SK-N-MC (cell line): ENCODE measurements around the gene KCNK13.

Source experiments
- DNase-seq: peaks from one replicate; pipeline ENCODE4 v3.0.0-alpha.2; 2011; ENCODE audit warnings: low read depth, low spot score
- H3K27ac ChIP-seq: fragments of 200-600 bp; sonication (generic); 2 replicates; pipeline ENCODE4 v1.5.1; 2016; ENCODE audit warnings: mixed run types
- H3K36me3 ChIP-seq: fragments of 200-600 bp; sonication (generic); 2 replicates; pipeline ENCODE4 v1.6.1; 2017; ENCODE audit warnings: antibody characterized with exemption, low read length, mixed read lengths; ENCODE audit not compliant: insufficient read depth
- H3K4me3 ChIP-seq: fragments of 200-600 bp; sonication (generic); 2 replicates; pipeline ENCODE4 v1.5.1; 2016
- H3K9ac ChIP-seq: fragments of 200-600 bp; sonication (generic); 2 replicates; pipeline ENCODE4 v1.8.0; 2017; ENCODE audit warnings: mixed run types, mixed read lengths; ENCODE audit not compliant: insufficient read length
- H3K9me3 ChIP-seq: fragments of 200-600 bp; sonication (generic); 2 replicates; pipeline ENCODE4 v1.6.1; 2017; ENCODE audit warnings: low read depth, mild to moderate bottlenecking, antibody characterized with exemption, low read length, moderate library complexity, mixed read lengths
- EZH2 ChIP-seq: fragments of 200-600 bp; sonication (generic); IDR thresholded peaks from one replicate; pipeline ENCODE4 v1.6.1; 2017; ENCODE audit warnings: antibody characterized with exemption
- FOXP2 ChIP-seq: optimal IDR thresholded peaks from 2 replicates; pipeline ENCODE3; 2011; ENCODE audit warnings: mild to moderate bottlenecking, moderate library complexity; ENCODE audit not compliant: insufficient read depth; ENCODE audit errors: extremely low read length, control extremely low read depth
- POLR2AphosphoS5 ChIP-seq: IDR thresholded peaks from 2 replicates; pipeline ENCODE4 v1.6.1; 2012; ENCODE audit warnings: mild to moderate bottlenecking, low read depth, low read length, borderline replicate concordance

KCNK13 gene

DNA sequence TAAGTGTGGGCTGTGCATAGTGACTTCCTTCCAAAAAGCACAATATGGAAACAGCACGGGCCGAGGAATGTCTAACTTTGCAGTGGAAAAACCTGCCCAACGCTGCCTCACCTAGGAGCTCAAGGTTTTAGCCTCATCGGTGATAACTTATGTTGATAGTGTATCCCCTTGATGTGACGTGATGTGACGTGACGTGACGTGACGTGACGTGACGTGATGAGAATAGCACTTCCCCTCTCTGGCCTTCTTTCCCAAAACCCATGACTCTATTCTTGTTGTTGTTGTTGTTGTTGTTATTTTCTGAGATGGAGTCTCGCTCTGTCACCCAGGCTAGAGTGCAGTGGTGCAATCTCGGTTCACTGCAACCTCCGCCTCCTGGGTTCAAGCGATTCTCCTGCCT, 64.5 kb downstream of the KCNK13 start:
- Histone ChIP-seq H3K9ac (no peak overlapping the region), H3K27ac (no peak overlapping the region), H3K4me3 (no peak overlapping the region), H3K36me3 (no peaks in the 10 kb centered on the region), H3K9me3 (no peaks in the 10 kb centered on the region)
- no peak for TF ChIP-seq FOXP2
- TF ChIP-seq EZH2 = no peak
- TF ChIP-seq POLR2AphosphoS5 = no peak
- no peak for DNase-seq

GRCh38 chr14:90132821-90133570, 71.2 kb downstream of the KCNK13 start:
- Histone ChIP-seq H3K27ac (no peak overlapping the region), H3K4me3 (no peak overlapping the region), H3K9me3 (no peaks in the 10 kb centered on the region), H3K36me3 (no peaks in the 10 kb centered on the region), H3K9ac (no peak overlapping the region)
- DNase-seq = no peak
- TF ChIP-seq POLR2AphosphoS5 (no peak), EZH2 (no peak)

- Histone ChIP-seq H3K36me3 (no peaks in the 10 kb centered on the region), H3K9ac (no peak overlapping the region), H3K27ac (no peak overlapping the region), H3K4me3 (no peak overlapping the region), H3K9me3 (no peaks in the 10 kb centered on the region)
- TF ChIP-seq EZH2 (no peak), POLR2AphosphoS5 (no peak), FOXP2 (no peak)
- no peak for DNase-seq
These were observed 75.1 kb downstream of the KCNK13 start for GRCh38 chr14:90136904-90137303.

DNA sequence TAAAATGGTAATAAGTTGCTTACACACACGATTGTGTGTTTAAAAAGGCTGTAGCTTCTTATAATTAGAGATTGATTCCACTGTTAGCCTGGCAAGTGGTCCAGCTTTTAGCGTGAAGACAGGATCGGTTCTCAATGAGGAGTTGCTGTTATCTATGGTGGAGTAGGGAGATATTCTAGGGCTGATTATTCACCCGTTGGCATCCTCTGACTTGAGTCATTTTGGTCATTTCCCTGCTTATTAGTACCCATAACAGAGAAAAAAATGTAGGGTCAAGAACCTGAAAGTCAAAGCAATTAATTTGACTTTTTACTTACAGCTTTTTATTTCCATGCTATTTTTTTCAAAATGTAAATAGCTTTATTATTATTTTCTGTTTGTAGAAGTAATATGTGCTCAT, 76.0 kb downstream of the KCNK13 start:
- no peak for DNase-seq
- Histone ChIP-seq H3K9ac (no peak overlapping the region), H3K27ac (no peak overlapping the region), H3K4me3 (no peak overlapping the region), H3K9me3 (no peaks in the 10 kb centered on the region), H3K36me3 (no peaks in the 10 kb centered on the region)
- TF ChIP-seq FOXP2 = no peak
- TF ChIP-seq EZH2 = no peak
- TF ChIP-seq POLR2AphosphoS5 = no peak

DNA sequence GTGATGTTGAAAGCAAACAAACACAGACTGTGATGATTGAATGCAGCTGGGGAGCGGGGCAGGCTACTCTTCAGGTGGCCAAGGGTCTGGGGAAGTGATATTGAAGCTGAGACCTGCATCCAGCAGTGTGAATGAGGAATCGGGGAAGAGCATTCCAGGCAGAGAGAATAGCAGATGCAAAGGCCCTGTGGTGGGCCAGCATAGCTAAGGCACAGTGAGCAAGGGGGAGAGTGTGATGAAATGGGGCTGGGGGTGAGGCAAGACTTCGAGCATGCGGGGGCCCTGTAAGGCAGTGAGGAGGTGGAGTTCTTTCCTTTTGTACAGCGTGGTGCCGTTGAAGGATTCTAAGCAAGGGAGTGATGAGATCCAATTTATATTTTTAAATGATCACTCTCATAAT, 77.4 kb downstream of the KCNK13 start:
- H3K4me3 ChIP-seq = no peak overlapping the region
- no peak overlapping the region for H3K9ac ChIP-seq
- no peaks in the 10 kb centered on the region for H3K36me3 ChIP-seq
- H3K27ac ChIP-seq = no peak overlapping the region
- H3K9me3 ChIP-seq = no peaks in the 10 kb centered on the region
- TF ChIP-seq POLR2AphosphoS5 (no peak), FOXP2 (no peak), EZH2 (no peak)
- DNase-seq = no peak

GRCh38 chr14:90140298-90140955, 78.6 kb downstream of the KCNK13 start:
- no peak overlapping the region for H3K9ac ChIP-seq
- H3K9me3 ChIP-seq = no peaks in the 10 kb centered on the region
- H3K36me3 ChIP-seq = no peaks in the 10 kb centered on the region
- TF ChIP-seq EZH2 (no peak), POLR2AphosphoS5 (no peak), FOXP2 (no peak)
- no peak overlapping the region for H3K4me3 ChIP-seq
- H3K27ac ChIP-seq = no peak overlapping the region
- no peak for DNase-seq

DNA sequence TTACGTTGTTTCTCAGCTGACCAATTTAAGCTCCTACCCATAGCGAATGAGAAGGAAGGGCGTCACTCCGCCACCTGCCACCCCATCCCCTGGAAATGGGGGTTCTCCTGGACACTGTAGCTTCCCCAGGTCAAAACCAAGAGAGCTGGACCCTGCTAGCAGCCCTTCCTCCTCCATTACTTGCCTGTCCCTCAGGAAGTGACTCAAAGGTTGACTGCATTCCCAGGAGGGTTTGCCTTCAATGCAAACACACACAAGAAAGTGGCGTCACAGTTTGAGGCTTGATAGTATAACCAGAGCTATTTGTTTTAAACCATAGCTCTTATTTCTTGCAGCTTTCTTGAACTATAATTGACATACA, 79.1 kb downstream of the KCNK13 start:
- Histone ChIP-seq H3K4me3 (no peak overlapping the region), H3K9ac (no peak overlapping the region), H3K27ac (no peak overlapping the region), H3K36me3 (no peaks in the 10 kb centered on the region), H3K9me3 (no peaks in the 10 kb centered on the region)
- no peak for TF ChIP-seq FOXP2
- no peak for TF ChIP-seq EZH2
- no peak for TF ChIP-seq POLR2AphosphoS5
- no peak for DNase-seq

DNA sequence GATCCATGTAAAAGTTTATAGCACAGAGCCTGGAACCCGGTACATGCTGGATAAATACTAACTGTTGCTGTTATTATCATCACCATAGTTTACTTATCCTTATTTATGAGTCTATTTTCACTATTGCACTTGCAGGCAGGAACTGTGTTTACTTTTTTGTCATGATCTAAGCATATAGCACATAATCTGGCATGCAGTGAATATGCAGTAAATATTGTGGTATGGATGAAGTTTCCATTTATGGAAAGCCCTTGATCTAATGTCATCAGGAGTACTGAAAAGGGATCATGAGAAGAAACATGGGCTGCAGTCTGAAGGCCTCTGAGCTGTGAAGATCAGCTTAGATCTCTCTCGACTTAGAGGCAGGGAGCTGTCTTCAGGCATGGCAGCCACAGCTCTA, 91.6 kb downstream of the KCNK13 start:
- Histone ChIP-seq H3K36me3 (no peaks in the 10 kb centered on the region), H3K9me3 (no peaks in the 10 kb centered on the region), H3K9ac (no peak overlapping the region), H3K27ac (no peak overlapping the region), H3K4me3 (no peak overlapping the region)
- TF ChIP-seq POLR2AphosphoS5 = no peak
- no peak for TF ChIP-seq FOXP2
- no peak for TF ChIP-seq EZH2
- no peak for DNase-seq
